Measurements from ENCODE around the gene HOXA5.

The HOXA5 gene

GRCh38 chr7:27182861-27183681 lies 39.6 kb upstream of the HOXA5 start:
- DNase-seq (ENCODE audit: low read depth, low spot score), result no peak

DNA sequence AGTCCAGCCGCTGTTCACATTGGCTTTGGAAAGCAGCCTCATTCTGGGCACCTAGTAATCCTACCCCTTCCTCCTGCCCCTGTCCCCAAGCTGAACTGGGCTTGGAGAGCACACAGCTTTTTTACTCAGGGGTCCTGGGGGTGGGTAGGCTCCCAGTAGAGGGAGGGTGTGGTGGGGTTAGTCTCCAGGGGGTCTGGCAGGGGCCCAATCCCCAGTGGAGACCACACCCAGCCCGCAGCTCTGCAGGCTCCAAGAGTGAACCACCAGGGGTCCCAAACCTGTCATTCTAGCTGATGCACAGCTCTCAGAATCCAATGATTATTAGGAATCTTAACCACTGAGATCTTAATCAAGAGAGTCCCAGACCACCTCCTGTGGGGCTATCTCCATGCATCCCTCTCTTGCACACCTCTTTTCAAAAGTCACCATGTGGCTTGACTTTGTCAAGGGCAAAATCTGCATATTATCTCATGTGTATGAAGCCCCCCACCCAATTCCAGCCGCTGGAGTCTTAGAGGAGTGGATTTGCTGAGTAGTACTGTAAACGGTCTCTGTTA lies 38.9 kb upstream of the HOXA5 start:
- no peak for DNase-seq (ENCODE audit: low read depth, low spot score)

DNA sequence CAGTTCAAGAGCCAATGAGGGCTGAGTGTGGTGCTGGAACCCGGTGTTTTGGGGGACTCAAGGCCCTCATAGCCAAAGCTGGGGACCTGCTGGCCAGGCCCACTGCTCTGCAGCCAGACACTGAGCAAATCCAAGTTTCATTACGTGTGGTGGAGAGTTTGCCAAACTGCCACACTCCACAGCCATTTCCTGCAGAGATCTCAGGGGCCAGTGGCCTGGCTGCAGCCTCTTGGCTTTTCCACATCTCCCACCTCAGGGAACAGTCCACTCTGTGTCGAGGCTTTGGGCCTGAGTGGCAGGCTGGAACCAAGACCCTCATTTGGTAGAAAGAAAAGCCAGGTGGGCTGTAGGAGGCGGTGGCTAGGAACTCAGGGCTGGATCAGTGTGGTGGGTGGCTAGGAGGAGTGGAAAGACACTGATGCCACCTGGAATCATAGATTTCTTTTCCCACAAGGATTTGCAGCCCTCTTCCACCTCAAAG lies 38.4 kb upstream of the HOXA5 start:
- DNase-seq (ENCODE audit: low read depth, low spot score), result no peak

DNA sequence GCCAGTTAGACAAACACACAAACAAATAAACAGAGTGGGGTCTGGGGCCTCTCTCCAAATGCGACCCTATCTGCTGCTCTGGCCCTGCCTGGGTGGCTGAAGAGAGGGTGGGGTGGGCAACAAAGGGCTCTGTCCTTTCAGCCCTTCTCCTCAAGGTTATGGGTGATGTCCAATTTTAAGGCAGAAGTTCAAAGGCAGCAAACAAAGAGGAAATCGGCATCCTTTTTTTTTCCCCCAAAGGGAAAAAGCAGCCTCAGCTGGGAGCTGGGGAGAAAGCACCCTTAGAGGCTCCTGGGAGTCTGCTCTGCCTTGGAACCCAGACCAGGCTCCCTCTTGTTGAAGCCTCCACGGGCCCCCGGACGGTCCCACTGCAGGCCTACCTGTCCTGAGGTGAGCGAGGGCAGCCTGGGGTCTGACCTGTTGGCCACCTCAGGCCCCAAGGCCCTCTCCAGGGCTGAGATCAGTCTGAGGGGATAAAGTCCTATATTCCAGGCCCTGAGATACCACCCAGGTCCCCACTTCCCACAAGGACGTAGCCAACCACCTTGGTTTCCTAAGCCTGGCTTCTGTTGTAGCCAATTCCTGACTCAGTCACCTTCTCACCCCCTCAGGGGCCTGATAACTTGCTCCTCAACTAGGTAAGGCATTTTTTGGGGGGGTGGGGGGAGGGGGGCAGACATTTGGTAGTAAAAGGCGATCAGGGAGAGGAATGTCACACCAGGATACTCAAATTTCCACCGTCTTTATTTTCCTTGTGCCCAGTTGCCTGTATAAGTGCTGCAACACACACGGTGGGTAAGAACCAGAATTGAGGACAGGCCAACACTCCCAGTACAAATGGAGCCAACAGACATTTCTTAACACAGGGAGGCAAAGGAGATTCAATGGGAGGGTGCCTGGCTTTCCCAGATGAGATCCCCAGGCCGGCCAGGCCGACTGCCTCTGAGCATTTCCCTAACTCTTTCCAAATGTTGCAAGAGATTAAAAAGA lies 37.2 kb upstream of the HOXA5 start:
- DNase-seq (ENCODE audit: low read depth, low spot score), result no peak

GRCh38 chr7:27179503-27180430 lies 36.3 kb upstream of the HOXA5 start:
- no peak for DNase-seq (ENCODE audit: low read depth, low spot score)

- no peak for DNase-seq (ENCODE audit: low read depth, low spot score)
Observed at GRCh38 chr7:27179030-27179429, 35.5 kb upstream of the HOXA5 start.

GRCh38 chr7:27178366-27178765 lies 34.9 kb upstream of the HOXA5 start:
- DNase-seq (ENCODE audit: low read depth, low spot score), result no peak

DNA sequence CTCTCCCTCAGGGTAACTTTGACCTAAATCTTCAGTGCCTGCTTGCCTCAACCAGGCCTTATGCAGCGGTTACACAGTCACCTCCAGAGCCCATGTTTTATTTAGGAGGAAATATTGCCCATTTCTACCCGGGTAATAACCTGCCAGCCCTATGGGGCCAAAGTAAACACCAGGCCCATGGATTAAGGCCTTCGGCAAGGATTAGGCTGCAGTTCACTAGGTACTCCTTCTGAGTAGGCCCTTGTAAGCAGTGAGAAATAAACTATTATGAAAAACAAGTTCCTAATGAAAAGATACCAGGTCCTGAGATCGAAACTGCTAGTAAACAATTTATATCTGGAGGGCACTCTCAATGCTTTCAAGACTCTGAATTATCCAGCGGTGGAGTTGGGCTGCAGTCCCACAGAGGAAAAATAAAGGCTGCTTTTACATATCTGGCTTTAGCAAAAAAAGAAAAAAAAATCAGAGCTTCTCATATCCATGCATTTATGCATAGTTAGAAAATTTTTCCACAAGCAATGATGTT lies 34.4 kb upstream of the HOXA5 start:
- DNase-seq (ENCODE audit: low read depth, low spot score), result no peak

DNA sequence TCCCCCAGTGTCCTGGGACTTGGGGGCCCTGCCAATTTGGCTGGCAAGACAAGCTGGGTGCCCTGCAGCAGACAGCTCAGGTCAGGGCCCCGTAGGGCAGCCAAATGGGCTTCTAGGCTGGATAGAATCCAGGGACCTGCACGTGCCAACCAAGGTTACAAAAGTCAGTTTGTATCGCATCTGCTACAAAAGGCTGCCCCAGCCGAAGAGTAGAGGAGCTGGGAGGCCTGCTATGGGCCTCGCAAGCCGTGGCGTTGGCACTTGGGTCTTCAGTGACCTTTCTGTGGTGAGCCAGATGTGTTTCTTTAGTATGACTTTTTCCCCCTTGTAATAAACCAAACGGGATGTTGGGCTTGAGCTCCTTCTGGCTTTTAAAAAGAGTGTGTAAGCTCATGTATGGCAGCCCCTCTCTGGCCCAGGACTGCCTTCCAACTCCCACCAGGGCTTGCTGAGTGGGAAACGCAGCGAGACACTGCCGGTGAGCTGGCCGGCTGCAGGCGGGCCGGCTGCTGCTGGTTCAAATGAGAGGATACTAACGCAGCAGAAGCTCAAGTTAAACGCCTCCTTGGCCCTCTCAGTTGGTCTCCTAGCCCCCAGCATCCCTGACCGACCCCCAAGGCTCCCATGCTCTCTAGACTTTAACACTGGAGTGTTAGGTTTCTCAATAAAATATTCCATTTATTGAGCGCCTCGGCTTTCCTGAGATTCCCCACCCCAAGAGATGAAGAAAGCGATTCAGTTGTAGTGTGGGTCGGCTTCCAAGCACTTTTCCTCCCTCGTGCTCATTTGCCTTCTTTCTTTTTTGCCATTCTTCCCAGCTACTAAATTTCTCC lies 33.7 kb upstream of the HOXA5 start:
- DNase-seq (ENCODE audit: low read depth, low spot score), result no peak

DNA sequence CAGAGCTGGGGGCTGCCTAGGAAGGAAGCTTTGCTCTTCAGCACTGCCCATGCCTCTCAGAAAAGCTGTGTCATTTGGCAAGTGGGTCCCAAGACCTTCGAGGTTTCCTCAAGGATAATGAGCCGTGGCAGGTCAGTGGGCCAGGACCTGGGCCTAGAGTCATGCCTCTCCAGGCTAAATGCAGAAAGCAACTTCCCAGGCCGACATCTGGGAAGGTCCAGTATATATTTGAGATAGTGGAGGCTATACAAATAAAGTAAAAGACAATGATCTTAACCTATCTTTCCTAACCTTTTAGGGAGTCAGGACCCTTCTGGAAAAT lies 33.0 kb upstream of the HOXA5 start:
- no peak for DNase-seq (ENCODE audit: low read depth, low spot score)

DNA sequence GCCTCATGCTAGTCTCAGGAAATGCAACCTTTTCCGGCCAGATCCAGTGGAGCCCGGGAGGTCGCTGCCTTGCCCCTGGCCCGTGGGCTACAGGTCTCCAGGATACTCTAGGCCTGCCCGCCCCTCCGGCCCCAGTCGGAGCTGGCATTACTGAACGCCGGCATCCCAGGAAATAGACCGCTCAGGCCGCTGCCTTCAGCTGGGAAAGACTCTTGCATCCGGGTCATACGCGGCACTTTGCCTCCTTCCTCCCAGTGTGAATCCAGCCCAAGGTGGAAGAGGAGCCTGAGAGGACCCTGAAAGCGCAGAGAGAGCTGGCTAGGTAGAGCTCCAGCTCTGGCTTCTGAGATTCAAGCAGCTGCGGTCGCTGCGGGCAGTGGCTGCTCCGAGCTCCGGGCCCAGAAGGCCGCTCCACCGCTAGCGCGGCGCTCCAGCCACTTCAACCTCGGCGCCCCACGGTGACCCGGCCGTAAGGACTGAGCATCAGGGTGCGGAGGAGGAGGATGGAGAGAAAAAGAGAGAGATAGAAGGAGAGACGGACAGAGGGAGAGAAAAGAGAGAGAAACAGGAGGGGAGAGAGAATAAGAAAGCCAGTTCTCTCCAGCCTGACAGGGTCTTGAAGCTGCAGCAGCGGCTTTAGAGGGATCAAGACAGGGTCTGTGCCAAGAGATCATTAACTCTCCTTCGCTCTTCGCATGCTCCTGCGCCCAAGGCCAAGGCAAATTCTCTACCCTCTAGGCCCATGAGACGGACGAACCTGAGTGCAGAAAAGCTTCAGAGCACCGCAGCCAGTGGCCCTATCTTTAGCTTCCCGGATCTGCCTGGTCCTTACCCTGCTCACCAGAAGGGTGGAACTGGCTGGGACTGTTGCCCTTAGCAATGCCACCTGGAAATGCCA lies 32.4 kb upstream of the HOXA5 start:
- DNase-seq (ENCODE audit: low read depth, low spot score), result no peak

DNA sequence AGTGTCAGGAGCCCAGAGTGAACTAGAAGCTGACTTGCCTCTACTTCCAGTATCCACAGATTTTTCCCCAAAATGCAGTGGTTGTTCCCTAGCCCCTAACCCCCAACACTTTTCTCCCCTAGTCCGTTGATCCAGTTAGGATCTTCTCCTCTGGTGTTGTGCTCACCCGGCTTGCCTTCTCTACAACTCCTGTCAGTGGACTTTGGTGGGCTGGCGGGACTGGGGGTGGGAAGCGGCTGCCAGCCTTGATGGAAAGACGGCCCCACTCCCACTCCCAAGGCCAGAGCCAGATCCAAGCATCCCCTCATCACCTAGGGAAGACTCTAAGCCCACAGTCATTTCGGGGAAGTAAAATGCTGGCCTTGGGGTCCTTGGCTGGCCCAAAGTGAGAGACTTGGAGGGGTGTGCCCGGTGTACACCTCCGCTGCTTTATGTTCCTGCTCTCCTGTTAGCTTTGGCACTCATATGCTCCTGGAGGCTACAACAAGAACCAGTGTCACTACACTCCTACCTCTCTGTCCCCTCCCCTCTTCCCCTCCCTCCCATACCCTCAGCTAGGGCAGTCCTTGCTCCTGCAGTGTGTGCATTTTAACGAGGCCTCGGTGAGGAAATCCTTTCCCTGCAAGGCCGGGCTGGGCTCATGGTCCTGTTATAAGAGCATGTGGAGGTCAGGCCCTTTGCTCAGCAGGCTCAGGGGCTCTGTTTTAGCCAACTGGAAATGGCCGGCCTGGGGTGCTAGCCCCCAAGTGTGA lies 31.6 kb upstream of the HOXA5 start:
- DNase-seq (ENCODE audit: low read depth, low spot score), result no peak

GRCh38 chr7:27173956-27174873 lies 30.7 kb upstream of the HOXA5 start, which contains the start of gene HOXA10:
Gene HOXA10 (minus strand): TSS chr7:27174320. CDS start chr7:27174306, 14 bp downstream.
- DNase-seq (ENCODE audit: low read depth, low spot score), result no peak

GRCh38 chr7:27173511-27173955 lies 30.1 kb upstream of the HOXA5 start:
- DNase-seq (ENCODE audit: low read depth, low spot score), result no peak

GRCh38 chr7:27172823-27173510 lies 29.5 kb upstream of the HOXA5 start:
- DNase-seq (ENCODE audit: low read depth, low spot score), result no peak

DNA sequence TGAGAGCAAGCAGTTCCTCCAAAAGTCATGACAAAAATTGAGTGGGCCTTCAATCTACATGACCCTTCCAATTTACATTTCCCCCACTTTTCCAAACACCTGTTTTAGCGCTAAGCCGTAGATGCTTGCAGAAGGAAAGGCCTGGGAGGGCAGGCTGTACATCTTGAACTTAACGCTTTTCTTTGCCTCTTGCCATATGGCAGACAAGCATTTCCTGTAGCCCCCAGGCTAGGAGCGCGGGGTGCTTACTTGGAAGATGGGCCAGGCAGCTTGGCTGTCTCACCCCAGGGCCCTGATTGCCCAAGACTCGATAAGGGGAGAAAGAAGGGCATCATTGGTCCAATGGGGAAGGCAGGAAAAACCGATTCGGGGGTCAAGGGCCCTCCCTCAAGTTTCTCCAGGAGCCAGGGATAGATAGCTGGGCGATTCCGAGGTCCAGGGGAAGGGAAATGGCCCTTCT lies 28.9 kb upstream of the HOXA5 start:
- no peak for DNase-seq (ENCODE audit: low read depth, low spot score)

All from smooth muscle cell of the brain vasculature (primary cell).